Measurements from ENCODE around the gene KCNQ1. TPM values are rescaled to one million over a fixed set of nuclear protein-coding genes. Genes with fewer than 3 reads are reported as not detected.
"Not testable (repeated sequence)": the region's sequence is repeated elsewhere in the genome, so short reads cannot be mapped to it uniquely, and the experiment has no call there.

Gene KCNQ1
- total RNA-seq, 3 donors from 2014 or later (not counting 1 experiment from before 2014, with no cell fraction given) = 1.9 to 7.8 (median 3.3) TPM

GRCh38 chr11:2484576-2485125 is 39.8 kb downstream of the KCNQ1 start:
- Mint-ChIP-seq H3K27me3 (ENCODE audit: low read depth in 2 of 2) (peaks cover 38 to 82% of the 10 kb centered on the region in 2 donors), H3K9me3 (peaks cover 8 to 15% of the 10 kb centered on the region in 2 donors), H3K36me3 (peaks cover 32% of the 10 kb centered on the region), H3K4me1 (peaks cover 10 to 13% of the 10 kb centered on the region in 2 donors), H3K4me3 (no peak overlapping the region), H3K27ac (no peak overlapping the region)
- Histone ChIP-seq H3K4me1 (ENCODE audit: control insufficient read depth, insufficient read depth, low read length) (peaks cover 5% of the 10 kb centered on the region), H3K27me3 (ENCODE audit: control insufficient read depth, insufficient read depth, low read length) (no peaks in the 10 kb centered on the region), H3K36me3 (ENCODE audit: control insufficient read depth, insufficient read depth, low read length) (no peaks in the 10 kb centered on the region), H3K9me3 (ENCODE audit: control insufficient read depth, insufficient read depth, low read length) (peaks cover 9% of the 10 kb centered on the region), H3K4me3 (ENCODE audit: low read length) (no peak overlapping the region), H3K27ac (ENCODE audit: low read length) (no peak overlapping the region)
- ATAC-seq = no peak
- DNase-seq = no peak
- no peak for TF ChIP-seq CTCF (IDR thresholded peaks at IDR 0.05)
- 95% methylated on average over 16 of the region's 16 CpGs for WGBS (ENCODE audit: insufficient coverage)
- intact Hi-C loops (cut with micrococcal nuclease) = no loop called here

- Mint-ChIP-seq H3K27ac (no peak overlapping the region), H3K27me3 (ENCODE audit: low read depth in 2 of 2) (peaks cover 26 to 71% of the 10 kb centered on the region in 2 donors), H3K36me3 (peaks cover 23% of the 10 kb centered on the region), H3K4me1 (no peaks in the 10 kb centered on the region), H3K4me3 (no peak overlapping the region), H3K9me3 (peaks cover 8 to 13% of the 10 kb centered on the region in 2 donors)
- H3K36me3 ChIP-seq (ENCODE audit: control insufficient read depth, insufficient read depth, low read length) = no peaks in the 10 kb centered on the region
- intact Hi-C loops (cut with micrococcal nuclease) = no loop called here
- H3K27me3 ChIP-seq (ENCODE audit: control insufficient read depth, insufficient read depth, low read length) = no peaks in the 10 kb centered on the region
- H3K4me1 ChIP-seq (ENCODE audit: control insufficient read depth, insufficient read depth, low read length) = no peaks in the 10 kb centered on the region
- H3K4me3 ChIP-seq (ENCODE audit: low read length) = no peak overlapping the region
- H3K9me3 ChIP-seq (ENCODE audit: control insufficient read depth, insufficient read depth, low read length) = peaks cover 9% of the 10 kb centered on the region
- no peak for TF ChIP-seq CTCF (IDR thresholded peaks at IDR 0.05)
- no peak overlapping the region for H3K27ac ChIP-seq (ENCODE audit: low read length)
- DNase-seq (no peak), ATAC-seq (no peak)
Measured at GRCh38 chr11:2488004-2488403, 43.2 kb downstream of the KCNQ1 start.

GRCh38 chr11:2489083-2489482 is 44.3 kb downstream of the KCNQ1 start:
- 66% methylated on average over 2 of the region's 2 CpGs for WGBS (ENCODE audit: insufficient coverage)
- intact Hi-C loops (cut with micrococcal nuclease) = no loop called here

GRCh38 chr11:2497951-2498350 is 53.1 kb downstream of the KCNQ1 start:
- H3K27me3 ChIP-seq (ENCODE audit: control insufficient read depth, insufficient read depth, low read length); H3K4me3 ChIP-seq (ENCODE audit: low read length); intact Hi-C loops (cut with micrococcal nuclease); H3K4me1 Mint-ChIP-seq; H3K4me3 Mint-ChIP-seq; H3K27ac Mint-ChIP-seq; ATAC-seq; H3K27ac ChIP-seq (ENCODE audit: low read length); H3K36me3 ChIP-seq (ENCODE audit: control insufficient read depth, insufficient read depth, low read length); H3K4me1 ChIP-seq (ENCODE audit: control insufficient read depth, insufficient read depth, low read length); H3K9me3 Mint-ChIP-seq; H3K9me3 ChIP-seq (ENCODE audit: control insufficient read depth, insufficient read depth, low read length); DNase-seq: not testable (repeated sequence)
- 90% methylated on average over 1 of the region's 1 CpG for WGBS (ENCODE audit: insufficient coverage)
- Mint-ChIP-seq H3K27me3 (ENCODE audit: low read depth in 2 of 2) (peaks cover 43 to 86% of the 10 kb centered on the region in 2 donors), H3K36me3 (peaks cover 36% of the 10 kb centered on the region)

More at GRCh38 chr11:2489083-2489482, 44.3 kb downstream of the KCNQ1 start:
- TF ChIP-seq CTCF (IDR thresholded peaks at IDR 0.05) = no peak
- DNase-seq (no peak), ATAC-seq (no peak)
- no peak overlapping the region for H3K4me3 Mint-ChIP-seq
- H3K4me1 Mint-ChIP-seq = no peaks in the 10 kb centered on the region
- peaks cover 23% of the 10 kb centered on the region for H3K36me3 Mint-ChIP-seq
- H3K9me3 Mint-ChIP-seq = peaks cover 8 to 13% of the 10 kb centered on the region in 2 donors
- H3K4me3 ChIP-seq (ENCODE audit: low read length) = no peak overlapping the region
- H3K27me3 Mint-ChIP-seq (ENCODE audit: low read depth in 2 of 2) = peaks cover 32 to 73% of the 10 kb centered on the region in 2 donors
- H3K27ac Mint-ChIP-seq = no peak overlapping the region
- H3K4me1 ChIP-seq (ENCODE audit: control insufficient read depth, insufficient read depth, low read length) = no peaks in the 10 kb centered on the region
- no peaks in the 10 kb centered on the region for H3K27me3 ChIP-seq (ENCODE audit: control insufficient read depth, insufficient read depth, low read length)
- no peak overlapping the region for H3K27ac ChIP-seq (ENCODE audit: low read length)
- H3K9me3 ChIP-seq (ENCODE audit: control insufficient read depth, insufficient read depth, low read length) = peaks cover 9% of the 10 kb centered on the region
- H3K36me3 ChIP-seq (ENCODE audit: control insufficient read depth, insufficient read depth, low read length) = no peaks in the 10 kb centered on the region
